ENCODE data around the gene GOLGA6L7. TPM values are rescaled to one million over a fixed set of nuclear protein-coding genes. Genes with fewer than 3 reads are reported as not detected.
"Not testable (repeated sequence)": the region's sequence is repeated elsewhere in the genome, so short reads cannot be mapped to it uniquely, and the experiment has no call there.

Gene GOLGA6L7
- total RNA-seq, 1 experiment from 2014 or later: not detected

GRCh38 chr15:28885630-28886430 is 37.4 kb upstream of the GOLGA6L7 start, which contains the start of gene APBA2:
Gene APBA2 (plus strand): TSS chr15:28885974. CDS start chr15:29053885, 167,911 bp downstream.
- peak; percentile 24 for DNase-seq (ENCODE audit: low read depth, low spot score)

GRCh38 chr15:28885128-28885629 is 36.7 kb upstream of the GOLGA6L7 start:
- in situ Hi-C loops (cut with HindIII; ENCODE audit: low pct_unique_long_range_greater_than_20kb, low sequenced_read_pairs): no loop called here
- no peak for DNase-seq (ENCODE audit: low read depth, low spot score)

More at GRCh38 chr15:28885630-28886430, 37.4 kb upstream of the GOLGA6L7 start, which contains the start of gene APBA2:
- in situ Hi-C loops (cut with HindIII; ENCODE audit: low pct_unique_long_range_greater_than_20kb, low sequenced_read_pairs): no loop called here

- in situ Hi-C loops (cut with HindIII; ENCODE audit: low pct_unique_long_range_greater_than_20kb, low sequenced_read_pairs): no loop called here
Measured at GRCh38 chr15:28884151-28884940, 35.9 kb upstream of the GOLGA6L7 start.

GRCh38 chr15:28881600-28881999 is 33.2 kb upstream of the GOLGA6L7 start:
- peak; percentile 13 for DNase-seq (ENCODE audit: low read depth, low spot score)
- in situ Hi-C loops (cut with HindIII; ENCODE audit: low pct_unique_long_range_greater_than_20kb, low sequenced_read_pairs): no loop called here

More at GRCh38 chr15:28884151-28884940, 35.9 kb upstream of the GOLGA6L7 start:
- no peak for DNase-seq (ENCODE audit: low read depth, low spot score)

- DNase-seq (ENCODE audit: low read depth, low spot score): no peak
- in situ Hi-C loops (cut with HindIII; ENCODE audit: low pct_unique_long_range_greater_than_20kb, low sequenced_read_pairs): no loop called here
Measured at GRCh38 chr15:28881170-28881569, 32.7 kb upstream of the GOLGA6L7 start.

GRCh38 chr15:28880680-28881079 is 32.2 kb upstream of the GOLGA6L7 start:
- in situ Hi-C loops (cut with HindIII; ENCODE audit: low pct_unique_long_range_greater_than_20kb, low sequenced_read_pairs): no loop called here
- no peak for DNase-seq (ENCODE audit: low read depth, low spot score)

GRCh38 chr15:28879551-28879950 is 31.1 kb upstream of the GOLGA6L7 start:
- no peak for DNase-seq (ENCODE audit: low read depth, low spot score)
- in situ Hi-C loops (cut with HindIII; ENCODE audit: low pct_unique_long_range_greater_than_20kb, low sequenced_read_pairs): no loop called here

GRCh38 chr15:28878209-28878608 is 29.8 kb upstream of the GOLGA6L7 start:
- in situ Hi-C loops (cut with HindIII; ENCODE audit: low pct_unique_long_range_greater_than_20kb, low sequenced_read_pairs): no loop called here
- no peak for DNase-seq (ENCODE audit: low read depth, low spot score)

GRCh38 chr15:28876845-28877185 is 28.4 kb upstream of the GOLGA6L7 start:
- in situ Hi-C loops (cut with HindIII; ENCODE audit: low pct_unique_long_range_greater_than_20kb, low sequenced_read_pairs): no loop called here
- DNase-seq (ENCODE audit: low read depth, low spot score): no peak

- DNase-seq (ENCODE audit: low read depth, low spot score): no peak
- in situ Hi-C loops (cut with HindIII; ENCODE audit: low pct_unique_long_range_greater_than_20kb, low sequenced_read_pairs): no loop called here
Measured at GRCh38 chr15:28876131-28876844, 27.8 kb upstream of the GOLGA6L7 start.

- in situ Hi-C loops (cut with HindIII; ENCODE audit: low pct_unique_long_range_greater_than_20kb, low sequenced_read_pairs): no loop called here
- DNase-seq (ENCODE audit: low read depth, low spot score): no peak
Measured at GRCh38 chr15:28875461-28876000, 27.1 kb upstream of the GOLGA6L7 start.

GRCh38 chr15:28873585-28874190 is 25.2 kb upstream of the GOLGA6L7 start:
- DNase-seq (ENCODE audit: low read depth, low spot score): no peak
- in situ Hi-C loops (cut with HindIII; ENCODE audit: low pct_unique_long_range_greater_than_20kb, low sequenced_read_pairs): no loop called here

- in situ Hi-C loops (cut with HindIII; ENCODE audit: low pct_unique_long_range_greater_than_20kb, low sequenced_read_pairs): no loop called here
- no peak for DNase-seq (ENCODE audit: low read depth, low spot score)
Measured at GRCh38 chr15:28873006-28873405, 24.6 kb upstream of the GOLGA6L7 start.

GRCh38 chr15:28871168-28871567 is 22.7 kb upstream of the GOLGA6L7 start:
- in situ Hi-C loops (cut with HindIII; ENCODE audit: low pct_unique_long_range_greater_than_20kb, low sequenced_read_pairs): no loop called here
- DNase-seq (ENCODE audit: low read depth, low spot score): no peak

- in situ Hi-C loops (cut with HindIII; ENCODE audit: low pct_unique_long_range_greater_than_20kb, low sequenced_read_pairs): no loop called here
- no peak for DNase-seq (ENCODE audit: low read depth, low spot score)
Measured at GRCh38 chr15:28868744-28869345, 20.4 kb upstream of the GOLGA6L7 start.

- in situ Hi-C loops (cut with HindIII; ENCODE audit: low pct_unique_long_range_greater_than_20kb, low sequenced_read_pairs); DNase-seq (ENCODE audit: low read depth, low spot score): not testable (repeated sequence)
Measured at GRCh38 chr15:28861589-28862293, 13.3 kb upstream of the GOLGA6L7 start.

All from SK-MEL-5 (cell line).